ENCODE data around the gene TOR1B.

The TOR1B gene

GRCh38 chr9:129815278-129815677, 12.3 kb downstream of the TOR1B start:
- no peak for DNase-seq

- DNase-seq = no peak
These were observed 13.8 kb downstream of the TOR1B start for GRCh38 chr9:129816501-129817435.

- peak in 2 of 3 experiments; percentile 25 to 32 for DNase-seq
These were observed 20.0 kb downstream of the TOR1B start for GRCh38 chr9:129822898-129823541.

- DNase-seq = no peak
These were observed 20.6 kb downstream of the TOR1B start for GRCh38 chr9:129823542-129823934.

- peak; percentile 85 to 99 (median 95) for DNase-seq
These were observed 21.1 kb downstream of the TOR1B start, which contains the start of gene TOR1A for GRCh38 chr9:129823935-129824601. TSS of gene TOR1A (minus strand) at chr9:129824136. CDS start at chr9:129824085, 51 bp downstream.

- DNase-seq = no peak
These were observed 23.4 kb downstream of the TOR1B start for GRCh38 chr9:129826344-129826743.

GRCh38 chr9:129826759-129827158, 23.8 kb downstream of the TOR1B start:
- no peak for DNase-seq

- no peak for DNase-seq
These were observed 25.1 kb downstream of the TOR1B start for GRCh38 chr9:129828051-129828450.

GRCh38 chr9:129828969-129829368, 26.0 kb downstream of the TOR1B start:
- DNase-seq = no peak

- no peak for DNase-seq
These were observed 30.0 kb downstream of the TOR1B start for GRCh38 chr9:129832982-129833381.

GRCh38 chr9:129834489-129835127, 31.6 kb downstream of the TOR1B start:
- no peak for DNase-seq

- DNase-seq = peak; percentile 94 to 99 (median 99)
These were observed 32.3 kb downstream of the TOR1B start, which contains the start of the genes C9orf78 and USP20 for GRCh38 chr9:129835128-129835859. TSS of gene C9orf78 (minus strand) at chr9:129835275. CDS start at chr9:129835221, 54 bp downstream. TSS of gene USP20 (plus strand) at chr9:129835458. CDS start at chr9:129852556, 17,098 bp downstream.

GRCh38 chr9:129835860-129836223, 32.9 kb downstream of the TOR1B start:
- no peak for DNase-seq

- peak in 1 of 3 experiments; percentile 40 for DNase-seq
These were observed 33.5 kb downstream of the TOR1B start for GRCh38 chr9:129836311-129837007.

- no peak for DNase-seq
These were observed 35.8 kb downstream of the TOR1B start for GRCh38 chr9:129838707-129839259.

- no peak for DNase-seq
These were observed 36.5 kb downstream of the TOR1B start for GRCh38 chr9:129839324-129840023.

- peak; percentile 9 to 98 (median 91) for DNase-seq
These were observed 37.0 kb downstream of the TOR1B start for GRCh38 chr9:129840034-129840433.

- no peak for DNase-seq
These were observed 38.1 kb downstream of the TOR1B start for GRCh38 chr9:129841071-129841470.

- no peak for DNase-seq
These were observed 42.4 kb downstream of the TOR1B start for GRCh38 chr9:129845373-129845772.

All from NCI-H1417 (cell line).